ENCODE results near the gene ETV1.

Gene ETV1

DNA sequence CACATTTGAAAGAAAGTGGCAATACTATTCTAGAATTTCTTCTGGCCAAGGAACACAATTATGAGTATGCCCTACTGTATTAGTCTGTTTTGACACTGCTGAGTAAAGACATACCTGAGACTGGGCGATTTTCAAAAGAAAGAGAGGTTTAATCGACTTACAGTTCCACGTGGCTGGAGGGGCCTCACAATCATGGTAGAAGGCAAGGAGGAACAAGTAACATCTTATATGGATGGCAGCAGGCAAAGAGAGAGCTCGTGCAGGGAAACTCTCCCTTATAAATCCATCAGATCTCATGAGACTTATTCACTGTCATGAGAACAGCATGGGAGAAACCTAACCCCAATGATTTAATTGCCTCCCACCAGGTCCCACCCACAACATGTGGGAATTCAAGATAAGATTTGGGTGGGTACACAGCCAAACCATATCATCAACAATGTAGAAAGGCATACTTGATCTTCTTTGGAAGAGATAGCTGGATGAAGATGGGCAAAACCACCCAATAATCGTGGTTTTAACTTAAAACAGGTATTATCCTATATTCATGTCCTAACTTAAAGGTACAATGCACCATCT lies 113.9 kb downstream of the ETV1 start:
- no peak for DNase-seq

DNA sequence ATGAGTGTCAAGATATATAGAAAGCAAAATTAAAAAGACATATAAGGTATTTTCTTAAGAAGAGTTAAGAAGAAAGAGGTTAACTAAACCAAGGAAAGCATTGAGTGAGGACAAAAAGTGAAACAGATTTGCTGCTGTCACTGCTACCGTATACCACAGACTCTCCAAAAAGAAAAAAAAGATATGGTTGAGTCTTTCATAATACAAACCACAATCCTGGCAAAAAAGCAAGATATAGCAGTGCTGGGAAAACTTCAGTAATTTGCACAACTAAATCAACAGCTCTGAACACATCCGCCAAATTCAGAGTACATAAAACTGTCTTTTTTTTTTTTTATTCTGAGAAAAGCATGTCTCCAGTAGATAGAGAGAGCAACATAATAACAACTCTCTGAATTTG lies 114.7 kb downstream of the ETV1 start:
- DNase-seq: no peak

DNA sequence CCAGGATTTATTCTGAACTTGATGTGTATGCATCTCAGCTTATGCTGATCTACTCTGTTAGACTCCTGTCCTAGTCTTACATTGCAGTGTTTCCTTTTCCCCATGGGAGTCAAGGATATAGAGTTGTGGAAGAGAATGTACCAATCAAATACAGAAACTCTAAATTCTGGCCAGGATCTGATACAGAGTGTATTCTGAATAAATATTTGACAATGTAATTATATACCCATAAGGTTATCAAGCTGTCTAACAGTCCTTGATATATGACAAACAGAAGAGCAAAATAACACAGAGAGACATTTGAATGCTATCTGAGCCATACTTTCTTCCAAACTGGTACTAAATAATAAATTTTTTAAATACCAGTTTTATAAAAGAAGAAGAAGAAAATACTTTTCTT lies 116.8 kb downstream of the ETV1 start:
- no peak for DNase-seq

DNA sequence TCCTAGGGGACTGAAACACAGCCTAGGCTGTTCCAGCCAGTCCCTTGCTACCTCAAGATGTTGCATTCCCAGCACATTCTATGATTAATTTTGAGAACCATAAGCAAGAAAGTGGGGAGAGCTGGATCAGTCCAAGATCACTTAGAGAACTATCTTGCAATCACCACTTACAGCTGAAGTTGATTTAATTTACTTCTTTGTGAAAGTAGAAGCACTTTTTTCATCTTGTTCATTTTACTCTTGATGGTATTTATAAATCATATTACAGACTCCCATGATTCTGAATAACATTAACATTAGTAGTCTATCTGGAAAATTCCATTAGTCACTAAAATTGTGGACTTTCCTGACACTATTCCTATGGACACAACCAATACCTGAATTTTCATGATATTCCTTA lies 118.5 kb downstream of the ETV1 start:
- DNase-seq: no peak

DNA sequence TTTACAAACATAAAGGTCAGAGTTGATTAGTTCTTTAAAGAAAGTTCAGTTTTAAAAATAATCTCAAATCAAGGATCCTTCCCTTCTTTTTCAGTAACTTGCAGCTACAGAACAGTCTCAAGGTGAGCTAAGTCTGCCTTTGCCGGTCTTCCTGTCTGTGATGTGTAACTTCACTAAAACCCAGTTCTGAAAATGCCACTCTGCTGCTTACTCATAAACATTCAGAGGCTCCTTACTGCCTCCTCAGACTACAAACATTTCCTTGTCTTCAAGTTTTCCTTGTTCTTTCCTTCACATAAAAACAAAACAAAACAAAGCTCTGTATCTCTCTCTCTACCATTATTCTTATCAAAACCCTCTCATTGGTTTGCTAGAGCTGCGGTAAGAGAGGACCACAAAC lies 128.7 kb downstream of the ETV1 start:
- no peak for DNase-seq

DNA sequence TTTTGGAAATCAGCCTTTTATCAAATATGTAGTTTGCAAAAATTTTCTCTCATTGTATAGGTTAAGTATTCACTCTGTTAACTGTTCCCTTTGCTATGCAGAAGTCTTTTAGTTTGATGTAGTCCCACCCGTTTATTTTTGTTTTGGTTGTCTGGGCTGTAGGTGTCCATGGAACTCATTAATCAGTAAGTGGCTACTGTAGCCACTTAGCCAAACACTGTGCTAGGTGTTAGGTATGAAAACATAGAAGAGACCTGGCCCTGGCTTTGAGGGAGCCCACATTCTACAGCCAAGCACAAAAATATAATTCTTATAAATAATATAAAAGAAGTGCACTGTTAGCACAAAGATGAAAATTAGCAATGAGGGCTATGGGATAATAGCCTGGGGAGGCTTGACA lies 133.5 kb downstream of the ETV1 start:
- no peak for DNase-seq

DNA sequence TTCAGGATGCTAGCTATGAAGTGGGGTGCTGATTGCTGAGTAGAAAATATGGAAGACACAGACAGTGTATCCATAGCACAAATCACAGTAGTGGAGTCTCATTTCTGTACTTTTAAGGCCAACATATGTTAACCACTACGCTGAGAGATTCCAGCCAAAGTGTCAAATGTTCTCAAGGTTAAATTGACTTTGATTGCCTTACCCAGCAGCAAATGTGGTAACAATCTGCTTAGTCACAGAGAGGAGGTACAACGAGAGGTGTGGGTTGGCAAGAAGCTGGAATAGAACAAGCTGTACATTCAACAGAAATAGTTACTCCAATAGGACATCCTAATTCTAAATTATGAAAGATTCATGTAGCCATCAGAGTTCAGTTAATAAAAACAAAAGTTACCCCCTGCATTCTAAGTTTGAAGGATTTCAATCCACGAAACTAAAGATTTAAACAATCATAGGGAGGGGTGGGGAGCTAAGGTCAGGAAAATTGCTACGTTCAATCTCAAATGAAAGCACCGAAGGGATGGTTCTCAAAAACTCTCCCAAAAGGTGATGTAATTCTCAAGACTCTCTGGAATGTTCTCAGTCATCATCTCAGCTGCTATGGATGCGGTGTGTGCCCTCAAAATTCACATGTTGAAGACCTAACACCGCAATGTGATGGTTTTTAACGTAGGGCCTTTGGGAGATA lies 137.0 kb downstream of the ETV1 start:
- no peak for DNase-seq

DNA sequence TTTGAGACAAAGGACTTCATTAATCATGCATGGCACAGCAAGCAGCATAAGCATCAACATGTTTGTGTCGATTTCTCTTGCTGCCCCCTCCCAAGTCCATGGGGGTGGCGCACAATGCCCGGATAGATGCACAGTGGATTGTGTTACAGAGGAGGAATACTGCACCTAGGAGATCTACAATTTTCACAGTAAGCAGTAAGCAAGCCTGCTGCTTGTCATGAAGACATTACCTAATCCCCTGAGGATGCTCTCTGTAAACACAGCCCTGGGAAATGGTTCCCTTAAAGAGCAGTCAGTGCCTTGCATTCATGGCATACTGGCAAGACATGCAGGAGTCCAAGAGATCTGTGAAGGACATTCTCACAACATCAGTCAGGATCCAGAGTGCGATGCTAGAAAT lies 137.7 kb downstream of the ETV1 start:
- DNase-seq: no peak

DNA sequence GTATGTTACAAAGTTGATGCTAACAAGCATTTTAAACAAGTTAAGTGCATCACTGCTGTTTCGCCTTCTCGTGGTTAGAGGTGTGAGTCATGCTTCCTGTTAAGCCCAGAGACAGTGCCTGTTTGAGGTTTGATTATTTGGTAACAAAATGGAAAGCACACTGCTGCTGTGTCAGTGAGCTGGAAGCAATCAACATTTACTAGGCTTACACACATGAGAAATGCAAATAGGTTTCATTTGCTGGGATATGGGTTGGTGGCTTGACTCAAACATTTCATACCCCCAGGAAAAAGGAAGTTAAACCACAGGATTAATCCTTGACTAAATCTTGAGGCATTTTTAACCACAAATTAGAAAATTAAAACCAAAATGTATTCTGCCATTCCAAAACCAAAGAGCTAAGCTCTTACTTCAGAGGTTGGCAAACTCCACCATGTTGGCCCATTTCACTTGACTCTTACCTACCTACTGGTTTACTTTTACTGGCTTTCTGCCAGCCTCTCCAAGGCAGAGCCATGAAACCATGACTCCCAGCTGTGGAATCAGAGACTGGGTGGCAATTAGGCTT lies 139.2 kb downstream of the ETV1 start:
- peak; percentile 12 for DNase-seq

DNA sequence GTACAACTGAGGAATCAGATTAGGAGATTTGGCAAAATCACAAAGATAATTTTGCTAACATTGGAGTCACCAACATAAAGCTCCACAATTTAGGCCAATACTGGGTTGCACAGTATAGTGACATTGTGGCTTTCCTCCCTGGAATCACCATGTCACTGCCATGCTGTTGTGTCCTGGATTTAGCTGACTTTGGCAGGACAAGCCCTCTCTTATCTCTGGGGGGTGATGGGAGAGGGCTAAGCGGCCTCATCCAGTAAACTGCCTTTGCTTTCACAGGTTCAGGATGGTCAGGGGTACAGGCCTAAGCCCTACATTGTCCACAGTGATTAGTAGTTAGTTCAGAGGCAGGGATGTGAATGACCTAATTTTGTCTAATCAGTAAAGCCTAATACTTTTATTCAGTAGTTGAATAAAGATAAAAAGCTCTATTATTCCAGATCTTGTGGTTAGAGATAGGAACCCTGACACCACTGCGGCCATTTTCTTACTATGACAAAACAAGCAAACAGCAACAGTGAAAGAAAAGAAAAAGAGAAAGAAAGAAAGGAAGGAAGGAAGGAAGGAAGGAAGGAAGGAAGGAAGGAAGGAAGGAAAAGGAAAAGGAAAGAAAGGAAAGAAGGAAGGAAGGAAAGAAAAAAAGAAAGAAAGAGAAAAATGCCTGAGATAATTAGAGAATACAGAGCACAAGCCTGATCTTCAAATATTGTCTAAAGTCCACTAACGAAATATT lies 140.1 kb downstream of the ETV1 start:
- no peak for DNase-seq

DNA sequence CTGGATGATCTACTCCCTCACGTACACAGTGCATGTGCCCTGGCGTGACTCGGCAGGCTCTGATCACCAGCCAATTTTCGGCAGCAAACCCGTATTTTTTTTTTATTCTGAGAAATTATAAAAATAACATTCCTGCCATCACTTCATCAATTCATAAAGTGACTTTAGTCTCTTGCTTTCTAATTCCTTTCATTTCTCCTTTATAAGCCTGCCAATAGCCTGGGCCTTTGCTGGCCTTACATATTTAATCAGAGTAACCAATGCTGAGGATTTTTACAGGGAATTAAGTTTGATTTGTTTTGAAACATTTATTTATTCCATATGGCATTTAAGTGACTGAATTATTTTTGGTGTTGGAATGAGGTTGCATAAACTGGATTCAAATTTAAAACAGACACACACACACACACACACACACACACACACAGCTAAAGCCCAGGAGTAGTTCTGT lies 140.8 kb downstream of the ETV1 start:
- no peak for DNase-seq

DNA sequence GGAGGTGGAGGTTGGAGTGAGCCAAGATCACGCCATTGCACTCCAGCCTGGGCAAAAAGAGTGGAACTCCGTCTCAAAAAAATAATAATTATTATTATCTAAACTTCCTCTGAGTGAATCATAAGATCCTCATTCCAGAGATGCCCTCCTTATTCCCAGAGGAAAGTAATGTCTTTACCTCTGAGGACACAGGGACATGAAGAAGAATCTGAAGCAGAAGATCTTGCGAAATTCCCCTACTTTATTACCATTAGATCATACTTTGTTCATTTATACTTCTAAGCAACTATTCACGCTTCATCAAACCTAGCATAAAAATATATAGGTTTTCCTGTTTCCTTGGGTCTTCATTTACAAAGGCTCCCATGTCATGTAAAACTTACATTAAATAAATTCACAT lies 143.1 kb downstream of the ETV1 start:
- DNase-seq: no peak

DNA sequence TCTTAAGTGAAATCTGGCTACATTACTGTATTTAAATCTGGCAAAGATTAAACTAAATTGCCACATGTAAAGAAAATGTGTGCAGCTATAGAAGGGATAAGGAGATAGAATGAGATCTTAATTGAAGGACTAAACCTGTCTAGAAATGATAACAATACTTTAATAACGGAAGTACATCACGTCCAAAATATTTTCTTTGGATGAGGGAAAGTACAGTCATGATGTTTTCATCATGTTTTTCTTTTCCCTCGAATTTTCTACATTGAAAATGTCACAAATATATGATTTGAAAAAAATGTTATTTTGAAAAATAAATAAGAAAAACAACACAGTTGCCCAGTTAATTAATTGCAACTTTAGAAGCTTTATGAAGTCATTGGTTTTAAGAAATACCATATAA lies 143.9 kb downstream of the ETV1 start:
- no peak for DNase-seq

DNA sequence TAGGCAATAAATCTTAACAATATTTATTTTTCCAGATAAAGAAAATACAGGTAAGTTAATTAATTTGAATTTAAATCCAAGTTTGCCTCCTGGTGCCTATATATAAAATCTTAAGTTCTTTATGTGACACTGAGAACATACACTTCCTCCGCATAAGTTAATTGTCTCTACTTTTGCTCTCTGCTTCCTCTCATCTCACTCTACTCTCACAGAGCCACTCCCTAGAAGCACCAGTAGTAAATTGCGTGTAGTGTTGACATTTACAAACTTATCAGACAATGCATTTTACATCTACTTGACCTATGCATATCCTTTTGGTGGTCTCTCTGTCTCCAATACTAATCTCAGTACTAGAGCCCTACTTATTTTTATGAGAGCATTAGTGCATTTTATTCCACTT lies 144.5 kb downstream of the ETV1 start:
- DNase-seq: no peak

DNA sequence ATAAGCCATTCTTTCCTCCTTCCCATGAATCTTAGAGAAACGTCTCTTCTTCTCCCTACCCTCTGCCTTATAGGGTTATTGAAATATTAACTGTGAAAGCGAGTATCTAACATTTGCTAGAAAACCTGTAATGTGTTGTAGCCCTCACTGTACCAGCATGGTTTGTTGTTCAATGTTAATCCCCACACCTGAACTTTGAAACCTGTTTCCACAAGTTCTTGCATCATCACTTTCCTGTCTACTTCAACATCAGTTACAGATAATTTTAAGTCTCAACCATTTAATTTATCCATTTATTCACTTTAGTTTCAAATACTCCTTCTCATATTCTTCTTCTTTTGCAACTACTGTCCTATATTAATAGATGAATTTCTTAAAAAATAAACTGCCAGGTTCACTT lies 148.2 kb downstream of the ETV1 start:
- DNase-seq: no peak

Measured in activated CD4-positive, alpha-beta T cell treated with anti-CD3 and anti-CD28 coated beads for 1 hour (primary cell).